GM12874 (cell line): ENCODE data around the gene SULF2.

Source experiments
- TF ChIP-seq, protein P1 (sequence below): IDR thresholded peaks from 2 replicates; pipeline ENCODE4 v1.5.1; 2011; ENCODE audit warnings: low read depth, mild to moderate bottlenecking, control low read depth, low read length, moderate library complexity; ENCODE audit not compliant: insufficient read depth

Gene SULF2

GRCh38 chr20:47799116-47799715 lies 13.9 kb upstream of the SULF2 start:
- TF ChIP-seq, protein P1, sequence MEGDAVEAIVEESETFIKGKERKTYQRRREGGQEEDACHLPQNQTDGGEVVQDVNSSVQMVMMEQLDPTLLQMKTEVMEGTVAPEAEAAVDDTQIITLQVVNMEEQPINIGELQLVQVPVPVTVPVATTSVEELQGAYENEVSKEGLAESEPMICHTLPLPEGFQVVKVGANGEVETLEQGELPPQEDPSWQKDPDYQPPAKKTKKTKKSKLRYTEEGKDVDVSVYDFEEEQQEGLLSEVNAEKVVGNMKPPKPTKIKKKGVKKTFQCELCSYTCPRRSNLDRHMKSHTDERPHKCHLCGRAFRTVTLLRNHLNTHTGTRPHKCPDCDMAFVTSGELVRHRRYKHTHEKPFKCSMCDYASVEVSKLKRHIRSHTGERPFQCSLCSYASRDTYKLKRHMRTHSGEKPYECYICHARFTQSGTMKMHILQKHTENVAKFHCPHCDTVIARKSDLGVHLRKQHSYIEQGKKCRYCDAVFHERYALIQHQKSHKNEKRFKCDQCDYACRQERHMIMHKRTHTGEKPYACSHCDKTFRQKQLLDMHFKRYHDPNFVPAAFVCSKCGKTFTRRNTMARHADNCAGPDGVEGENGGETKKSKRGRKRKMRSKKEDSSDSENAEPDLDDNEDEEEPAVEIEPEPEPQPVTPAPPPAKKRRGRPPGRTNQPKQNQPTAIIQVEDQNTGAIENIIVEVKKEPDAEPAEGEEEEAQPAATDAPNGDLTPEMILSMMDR = no peak

- TF ChIP-seq, protein P1 = no peak
These were observed 11.7 kb upstream of the SULF2 start for GRCh38 chr20:47796971-47797370.

DNA sequence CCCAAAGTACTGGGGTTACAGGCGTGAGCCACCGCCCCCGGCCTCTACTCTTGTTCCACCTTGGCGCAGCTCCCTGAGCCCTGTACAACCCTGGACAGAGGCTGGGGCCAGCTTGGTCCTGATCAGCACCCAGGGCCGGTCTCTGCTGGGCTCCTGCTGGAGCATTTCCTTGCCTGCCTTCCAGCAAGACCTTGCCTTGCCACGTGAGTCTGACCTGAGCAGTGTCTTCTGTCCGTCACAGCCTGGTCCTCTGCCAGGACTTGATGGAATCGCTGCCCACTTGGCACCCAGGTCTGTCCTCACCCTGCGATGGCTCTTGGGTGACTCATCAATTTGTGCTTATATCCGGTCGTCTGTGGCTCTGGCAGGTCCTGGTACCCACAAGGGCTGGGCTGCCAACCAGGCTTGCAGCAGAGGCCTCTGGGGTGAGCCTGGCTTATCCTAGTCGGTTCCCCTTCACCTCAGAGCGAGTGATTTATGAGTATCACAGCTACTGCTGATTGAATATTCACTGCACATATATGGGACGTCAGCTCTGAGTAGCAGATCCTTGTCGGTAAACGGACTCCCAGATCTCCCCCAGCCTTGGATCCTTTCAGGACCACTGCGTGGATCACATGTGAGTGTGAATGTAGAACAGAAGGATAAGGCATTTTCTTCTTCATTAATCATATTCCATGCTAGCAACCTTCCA lies 10.1 kb upstream of the SULF2 start:
- TF ChIP-seq, protein P1 = no peak

DNA sequence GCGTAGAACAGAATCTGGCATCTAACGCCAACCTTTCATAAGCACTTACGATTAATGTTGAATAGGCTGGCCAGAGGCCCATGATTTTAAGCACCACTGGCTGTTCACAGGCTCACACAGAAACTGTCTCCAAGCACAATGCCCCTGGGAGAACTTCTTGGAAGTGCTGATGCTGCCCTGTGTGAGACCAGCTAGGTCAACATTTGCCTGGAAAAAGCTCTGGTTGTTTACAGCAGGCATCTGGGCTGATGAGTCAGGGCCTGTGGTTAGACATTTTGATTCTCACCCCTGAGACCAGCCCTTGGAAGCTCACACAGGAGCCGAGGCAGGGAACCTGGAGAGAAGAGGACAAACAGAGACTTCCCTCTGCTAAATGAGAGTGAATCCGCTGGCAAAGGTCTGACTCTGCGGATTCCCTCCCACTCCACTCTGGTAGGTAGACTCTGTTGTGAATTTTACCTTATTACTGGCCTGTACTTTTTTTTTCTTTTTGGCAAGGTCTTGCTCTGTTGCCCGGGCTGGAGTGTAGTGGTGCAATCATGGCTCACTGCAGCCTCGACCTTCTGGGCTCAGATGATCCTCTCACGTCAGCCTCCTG lies 6.8 kb upstream of the SULF2 start:
- TF ChIP-seq, protein P1 = no peak

DNA sequence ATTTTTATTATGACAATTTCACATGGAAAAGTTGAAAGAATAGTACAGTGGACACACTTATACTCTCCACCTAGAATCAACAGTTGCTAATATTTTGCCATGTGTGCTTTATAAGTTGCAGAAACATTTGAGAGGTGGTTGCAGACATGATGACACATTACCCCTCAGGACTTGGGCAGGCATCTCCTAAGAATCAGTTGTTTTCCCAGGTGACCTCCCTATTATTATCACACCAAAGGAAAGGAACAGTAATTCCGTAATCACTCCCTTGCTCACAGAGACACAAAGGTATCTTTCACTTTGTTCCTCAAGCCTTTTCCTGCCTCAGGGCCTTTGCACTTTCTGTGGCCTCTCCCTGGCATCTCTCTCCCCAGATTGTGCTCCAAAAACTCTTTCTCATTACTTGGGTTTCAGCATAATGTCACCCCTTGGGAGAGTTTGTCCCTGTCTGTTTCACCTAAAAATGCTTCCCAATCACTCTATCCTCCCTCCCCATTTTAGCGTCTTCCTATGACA lies 5.9 kb upstream of the SULF2 start:
- TF ChIP-seq, protein P1 = no peak

DNA sequence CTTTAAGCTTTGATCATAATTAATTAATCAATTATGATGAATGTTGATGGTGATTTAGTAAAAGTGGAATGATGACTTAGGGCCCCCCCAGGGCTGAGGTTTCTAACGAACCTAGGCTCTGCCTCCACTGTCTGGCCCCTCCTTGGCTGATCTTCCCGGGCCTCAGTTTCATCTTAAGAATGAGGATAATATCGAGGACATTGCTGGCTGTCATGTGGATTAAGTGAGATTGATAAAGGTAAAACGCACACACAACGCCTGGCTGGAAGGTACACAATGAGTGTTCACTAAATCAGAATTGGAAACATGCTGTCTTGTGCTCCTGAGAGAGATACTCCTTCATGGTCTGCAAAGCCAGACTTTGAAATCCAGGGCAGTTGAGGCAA lies 5.3 kb upstream of the SULF2 start:
- TF ChIP-seq, protein P1 = no peak

GRCh38 chr20:47789764-47790579 lies 4.7 kb upstream of the SULF2 start:
- TF ChIP-seq, protein P1 = no peak
